Measurements from ENCODE around the gene NET1. TPM values are rescaled to one million over a fixed set of nuclear protein-coding genes. Genes with fewer than 3 reads are reported as not detected.

NET1 gene
- total RNA-seq, 1 donor from 2014 or later, result 90.5 TPM

DNA sequence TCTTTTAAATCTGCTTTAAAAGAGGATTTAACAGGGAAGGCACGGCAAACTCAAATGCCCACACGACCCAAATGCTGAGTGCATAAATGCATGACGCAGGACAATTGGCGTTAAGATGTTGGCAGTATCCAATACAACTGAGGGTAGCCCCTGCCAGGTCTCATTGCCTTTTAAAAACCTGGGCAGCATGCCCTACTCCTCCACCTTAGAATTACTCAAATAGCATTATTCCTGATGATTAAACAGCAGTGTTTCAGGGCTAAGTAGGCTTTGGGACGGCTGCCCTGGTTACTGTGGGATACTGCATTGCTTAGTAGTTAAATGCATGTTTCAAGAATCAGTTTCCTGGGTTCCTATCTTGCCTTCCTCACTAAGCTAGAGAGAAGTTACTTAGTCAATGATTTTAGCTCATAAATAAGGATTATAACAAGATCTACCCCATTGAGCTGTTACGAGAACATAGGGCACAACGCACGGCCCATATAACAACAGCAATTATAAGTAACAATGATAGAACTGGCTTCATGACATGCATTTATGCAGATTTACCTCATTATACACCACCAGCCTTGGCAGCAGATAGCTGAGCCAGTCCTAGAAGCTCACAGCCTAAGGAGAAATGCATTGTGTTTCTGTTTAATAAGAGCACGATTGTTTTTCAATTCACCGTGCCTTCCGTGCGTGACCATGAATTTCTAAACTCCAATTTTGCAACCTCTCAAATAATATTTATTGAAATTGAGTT, 15.6 kb upstream of the NET1 start:
- Mint-ChIP-seq H3K9me3 (peaks cover 11% of the 10 kb centered on the region), H3K4me3 (no peak overlapping the region), H3K27me3 (ENCODE audit: insufficient read depth, low read depth) (peaks cover 6% of the 10 kb centered on the region), H3K36me3 (no peaks in the 10 kb centered on the region), H3K27ac (no peak overlapping the region), H3K4me1 (no peaks in the 10 kb centered on the region)
- no peaks in the 10 kb centered on the region for H3K9me3 ChIP-seq (ENCODE audit: low read depth)
- H3K79me2 ChIP-seq (ENCODE audit: low read depth), result no peaks in the 10 kb centered on the region
- H3F3A ChIP-seq (ENCODE audit: low read depth), result no peaks in the 10 kb centered on the region
- TF ChIP-seq EZH2phosphoT487 (IDR thresholded peaks at IDR 0.05), result no peak
- TF ChIP-seq, protein P1, sequence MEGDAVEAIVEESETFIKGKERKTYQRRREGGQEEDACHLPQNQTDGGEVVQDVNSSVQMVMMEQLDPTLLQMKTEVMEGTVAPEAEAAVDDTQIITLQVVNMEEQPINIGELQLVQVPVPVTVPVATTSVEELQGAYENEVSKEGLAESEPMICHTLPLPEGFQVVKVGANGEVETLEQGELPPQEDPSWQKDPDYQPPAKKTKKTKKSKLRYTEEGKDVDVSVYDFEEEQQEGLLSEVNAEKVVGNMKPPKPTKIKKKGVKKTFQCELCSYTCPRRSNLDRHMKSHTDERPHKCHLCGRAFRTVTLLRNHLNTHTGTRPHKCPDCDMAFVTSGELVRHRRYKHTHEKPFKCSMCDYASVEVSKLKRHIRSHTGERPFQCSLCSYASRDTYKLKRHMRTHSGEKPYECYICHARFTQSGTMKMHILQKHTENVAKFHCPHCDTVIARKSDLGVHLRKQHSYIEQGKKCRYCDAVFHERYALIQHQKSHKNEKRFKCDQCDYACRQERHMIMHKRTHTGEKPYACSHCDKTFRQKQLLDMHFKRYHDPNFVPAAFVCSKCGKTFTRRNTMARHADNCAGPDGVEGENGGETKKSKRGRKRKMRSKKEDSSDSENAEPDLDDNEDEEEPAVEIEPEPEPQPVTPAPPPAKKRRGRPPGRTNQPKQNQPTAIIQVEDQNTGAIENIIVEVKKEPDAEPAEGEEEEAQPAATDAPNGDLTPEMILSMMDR (IDR thresholded peaks at IDR 0.05), result no peak
- TF ChIP-seq EZH2 (IDR thresholded peaks at IDR 0.05), result no peak
- H3K4me2 ChIP-seq, result no peak overlapping the region
- DNase-seq (ENCODE audit: low spot score), result no peak
- H3K4me1 ChIP-seq, result no peaks in the 10 kb centered on the region
- no peak overlapping the region for H3K4me3 ChIP-seq
- no peak overlapping the region for H2AFZ ChIP-seq (replicated peaks)
- H3K36me3 ChIP-seq, result no peaks in the 10 kb centered on the region
- H4K20me1 ChIP-seq (ENCODE audit: low read depth), result no peaks in the 10 kb centered on the region
- H3K27me3 ChIP-seq, result no peaks in the 10 kb centered on the region
- no peak overlapping the region for H3K9ac ChIP-seq
- no peak overlapping the region for H3K27ac ChIP-seq

DNA sequence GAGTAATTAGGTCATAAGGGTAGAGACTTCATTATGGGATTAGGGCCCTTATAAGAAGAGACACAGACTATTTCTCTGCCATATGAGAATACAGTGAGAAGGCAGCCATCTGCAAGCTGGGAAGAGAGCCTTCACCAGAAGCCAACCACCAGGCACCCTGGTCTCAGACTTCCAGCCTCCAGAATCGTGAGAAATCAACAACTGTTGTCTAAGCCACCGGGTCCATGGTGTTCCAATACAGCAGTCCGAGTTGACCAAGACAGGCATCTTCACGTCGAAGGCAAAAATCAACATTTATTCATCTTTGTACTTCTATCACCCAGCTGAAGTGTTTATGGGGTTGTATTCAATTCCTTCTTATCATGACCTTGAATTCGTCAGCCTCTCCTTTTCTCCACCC, 13.0 kb upstream of the NET1 start:
- Histone ChIP-seq H3K27me3 (no peaks in the 10 kb centered on the region), H3F3A (ENCODE audit: low read depth) (no peaks in the 10 kb centered on the region), H2AFZ (replicated peaks) (no peak overlapping the region), H3K36me3 (no peaks in the 10 kb centered on the region), H3K27ac (no peak overlapping the region), H3K4me2 (no peak overlapping the region), H3K4me3 (no peak overlapping the region), H4K20me1 (ENCODE audit: low read depth) (no peaks in the 10 kb centered on the region), H3K9me3 (ENCODE audit: low read depth) (no peaks in the 10 kb centered on the region), H3K79me2 (ENCODE audit: low read depth) (no peaks in the 10 kb centered on the region), H3K4me1 (no peaks in the 10 kb centered on the region), H3K9ac (no peak overlapping the region)
- Mint-ChIP-seq H3K4me1 (no peaks in the 10 kb centered on the region), H3K27me3 (ENCODE audit: insufficient read depth, low read depth) (peaks cover 8% of the 10 kb centered on the region), H3K9me3 (no peaks in the 10 kb centered on the region), H3K27ac (no peak overlapping the region), H3K4me3 (no peak overlapping the region), H3K36me3 (no peaks in the 10 kb centered on the region)
- DNase-seq (ENCODE audit: low spot score), result no peak
- no peak for TF ChIP-seq EZH2 (IDR thresholded peaks at IDR 0.05)

DNA sequence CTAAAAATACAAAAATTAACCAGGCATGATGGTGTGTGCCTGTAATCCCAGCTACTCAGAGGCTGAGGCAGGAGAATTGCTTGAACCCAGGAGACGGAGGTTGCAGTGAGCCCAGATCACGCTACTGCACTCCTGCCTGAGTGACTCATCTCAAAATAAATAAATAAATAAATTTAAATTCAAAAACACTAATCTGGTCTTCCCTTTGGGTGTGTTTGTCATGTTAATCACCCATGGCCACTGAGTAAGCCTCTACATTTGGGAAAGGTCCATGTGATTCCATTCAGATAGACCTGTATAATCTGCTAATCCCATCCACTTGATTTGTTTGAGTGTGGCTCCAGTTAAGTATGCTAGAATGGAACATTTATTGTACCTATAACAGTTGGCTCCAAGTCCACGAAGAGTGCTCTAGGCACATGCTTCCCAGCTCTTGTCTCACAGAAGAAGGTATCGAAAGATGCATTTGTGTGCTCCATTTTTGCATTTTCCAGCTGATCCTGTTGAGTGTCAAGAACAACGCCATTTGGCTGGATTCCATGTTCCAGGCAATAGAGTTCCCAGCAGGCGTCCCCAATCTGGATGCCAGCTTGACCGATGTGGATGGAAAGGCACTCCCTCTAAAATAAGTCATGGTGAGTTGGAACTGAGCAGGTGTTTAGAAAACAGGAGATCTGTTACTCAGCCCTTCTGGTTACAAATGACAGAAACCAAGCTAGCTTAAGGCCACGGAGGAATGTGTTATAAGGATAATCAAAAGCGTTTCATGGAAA, 11.7 kb upstream of the NET1 start:
- Mint-ChIP-seq H3K27me3 (ENCODE audit: insufficient read depth, low read depth) (peaks cover 8% of the 10 kb centered on the region), H3K36me3 (no peaks in the 10 kb centered on the region), H3K4me1 (no peaks in the 10 kb centered on the region), H3K4me3 (no peak overlapping the region), H3K27ac (no peak overlapping the region), H3K9me3 (no peaks in the 10 kb centered on the region)
- TF ChIP-seq, protein P1 (IDR thresholded peaks at IDR 0.05), result no peak
- TF ChIP-seq EZH2 (IDR thresholded peaks at IDR 0.05), result no peak
- TF ChIP-seq EZH2phosphoT487 (IDR thresholded peaks at IDR 0.05), result no peak
- no peak overlapping the region for H3K4me2 ChIP-seq
- no peaks in the 10 kb centered on the region for H3F3A ChIP-seq (ENCODE audit: low read depth)
- no peaks in the 10 kb centered on the region for H3K36me3 ChIP-seq
- no peaks in the 10 kb centered on the region for H3K9me3 ChIP-seq (ENCODE audit: low read depth)
- no peak overlapping the region for H2AFZ ChIP-seq (replicated peaks)
- H4K20me1 ChIP-seq (ENCODE audit: low read depth), result no peaks in the 10 kb centered on the region
- no peaks in the 10 kb centered on the region for H3K27me3 ChIP-seq
- no peak for DNase-seq (ENCODE audit: low spot score)
- no peak overlapping the region for H3K4me3 ChIP-seq
- H3K4me1 ChIP-seq, result no peaks in the 10 kb centered on the region
- H3K79me2 ChIP-seq (ENCODE audit: low read depth), result no peaks in the 10 kb centered on the region
- H3K9ac ChIP-seq, result no peak overlapping the region
- H3K27ac ChIP-seq, result no peak overlapping the region

DNA sequence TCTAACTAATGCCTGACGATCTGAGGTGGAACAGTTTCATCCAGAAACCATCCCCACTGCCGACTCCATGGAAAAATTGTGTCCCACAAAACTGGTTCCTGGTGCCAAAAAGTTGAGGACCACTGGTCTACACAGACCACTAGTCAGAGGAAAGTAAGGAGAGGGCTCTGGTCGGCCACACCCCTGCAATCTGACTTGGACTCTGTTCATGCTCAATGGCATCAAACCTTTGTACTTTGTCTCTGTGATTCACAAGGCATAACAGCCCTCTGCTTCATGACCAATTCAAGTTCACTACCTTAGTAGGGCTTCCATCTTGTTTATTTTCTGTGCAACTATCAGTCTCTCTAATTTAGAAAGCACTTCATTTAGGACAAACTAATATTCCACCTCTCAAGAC, 9.6 kb upstream of the NET1 start:
- no peak overlapping the region for H3K9ac ChIP-seq
- H3K9me3 Mint-ChIP-seq, result peaks cover 2% of the 10 kb centered on the region
- DNase-seq (ENCODE audit: low spot score), result no peak
- peaks cover 6% of the 10 kb centered on the region for H3K9me3 ChIP-seq (ENCODE audit: low read depth)
- no peaks in the 10 kb centered on the region for H3K36me3 ChIP-seq
- H3K4me3 Mint-ChIP-seq, result no peak overlapping the region
- peaks cover 9% of the 10 kb centered on the region for H3K27me3 Mint-ChIP-seq (ENCODE audit: insufficient read depth, low read depth)
- TF ChIP-seq, protein P1 (IDR thresholded peaks at IDR 0.05), result no peak
- no peak for TF ChIP-seq EZH2phosphoT487 (IDR thresholded peaks at IDR 0.05)
- no peak for TF ChIP-seq EZH2 (IDR thresholded peaks at IDR 0.05)
- H3K4me3 ChIP-seq, result no peak overlapping the region
- no peaks in the 10 kb centered on the region for H3K27me3 ChIP-seq
- no peaks in the 10 kb centered on the region for H3K4me1 Mint-ChIP-seq
- no peaks in the 10 kb centered on the region for H4K20me1 ChIP-seq (ENCODE audit: low read depth)
- no peaks in the 10 kb centered on the region for H3K36me3 Mint-ChIP-seq
- H3F3A ChIP-seq (ENCODE audit: low read depth), result no peaks in the 10 kb centered on the region
- H2AFZ ChIP-seq (replicated peaks), result no peak overlapping the region
- no peak overlapping the region for H3K4me2 ChIP-seq
- no peak overlapping the region for H3K27ac ChIP-seq
- no peaks in the 10 kb centered on the region for H3K4me1 ChIP-seq
- no peaks in the 10 kb centered on the region for H3K79me2 ChIP-seq (ENCODE audit: low read depth)
- H3K27ac Mint-ChIP-seq, result no peak overlapping the region

Data from neural progenitor cell (in vitro differentiated cells).